Measurements from ENCODE around the gene KRT6B.
"Not testable (repeated sequence)": the region's sequence is repeated elsewhere in the genome, so short reads cannot be mapped to it uniquely, and the experiment has no call there.

The KRT6B gene

GRCh38 chr12:52410589-52411248 is 41.2 kb downstream of the KRT6B start:
- not testable (repeated sequence) for DNase-seq

DNA sequence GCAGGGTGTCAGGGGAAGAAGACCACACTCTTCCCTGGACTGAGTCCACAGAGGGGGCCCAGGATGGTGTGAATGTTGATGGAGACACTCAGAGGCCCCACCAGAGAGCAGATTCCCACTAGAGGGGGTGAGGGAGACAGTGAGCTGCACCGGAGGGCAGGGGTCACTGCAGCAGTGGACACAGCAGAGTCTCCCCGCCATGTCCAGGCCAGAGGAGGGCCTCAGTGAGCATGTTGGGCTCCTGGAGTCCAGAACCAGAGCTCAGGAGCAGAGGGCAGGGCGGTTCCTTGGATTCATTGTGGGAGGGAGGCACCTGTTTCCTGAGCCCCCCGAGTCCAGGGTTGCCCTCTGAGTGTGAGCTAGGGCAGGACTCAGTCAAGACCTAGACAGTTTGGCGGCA is 44.0 kb downstream of the KRT6B start:
- DNase-seq: no peak

DNA sequence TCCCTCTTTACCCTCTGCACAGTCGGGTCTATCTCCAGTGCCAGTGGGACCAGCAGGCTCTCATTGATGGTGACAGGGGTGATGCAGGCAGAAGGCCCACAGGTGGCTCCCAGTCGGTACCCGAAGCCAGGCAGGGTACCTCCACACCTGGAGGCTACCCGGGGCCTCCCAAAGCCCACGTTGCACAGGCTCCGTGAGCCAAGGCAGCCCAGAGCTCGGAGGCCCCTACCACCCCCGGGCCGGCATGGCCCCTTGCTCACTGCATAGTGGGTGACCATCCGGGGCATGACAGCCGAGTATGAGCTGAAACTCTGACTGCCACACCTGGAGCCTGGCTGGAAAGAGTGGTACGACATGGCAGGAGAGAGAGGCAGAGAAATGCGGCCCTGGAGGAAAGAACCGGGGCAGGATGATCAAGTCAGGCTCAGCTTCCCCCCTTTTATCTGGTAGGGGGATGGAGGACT is 46.0 kb downstream of the KRT6B start, which contains the start of gene KRT82:
TSS of gene KRT82 (minus strand) at position 414 of the 464 bp plus-strand sequence. CDS start at position 356, 58 bp downstream.
- no peak for DNase-seq

GRCh38 chr12:52404951-52405350 is 47.0 kb downstream of the KRT6B start:
- no peak for DNase-seq

- no peak for DNase-seq
These were observed 48.4 kb downstream of the KRT6B start for GRCh38 chr12:52403561-52403960.

DNA sequence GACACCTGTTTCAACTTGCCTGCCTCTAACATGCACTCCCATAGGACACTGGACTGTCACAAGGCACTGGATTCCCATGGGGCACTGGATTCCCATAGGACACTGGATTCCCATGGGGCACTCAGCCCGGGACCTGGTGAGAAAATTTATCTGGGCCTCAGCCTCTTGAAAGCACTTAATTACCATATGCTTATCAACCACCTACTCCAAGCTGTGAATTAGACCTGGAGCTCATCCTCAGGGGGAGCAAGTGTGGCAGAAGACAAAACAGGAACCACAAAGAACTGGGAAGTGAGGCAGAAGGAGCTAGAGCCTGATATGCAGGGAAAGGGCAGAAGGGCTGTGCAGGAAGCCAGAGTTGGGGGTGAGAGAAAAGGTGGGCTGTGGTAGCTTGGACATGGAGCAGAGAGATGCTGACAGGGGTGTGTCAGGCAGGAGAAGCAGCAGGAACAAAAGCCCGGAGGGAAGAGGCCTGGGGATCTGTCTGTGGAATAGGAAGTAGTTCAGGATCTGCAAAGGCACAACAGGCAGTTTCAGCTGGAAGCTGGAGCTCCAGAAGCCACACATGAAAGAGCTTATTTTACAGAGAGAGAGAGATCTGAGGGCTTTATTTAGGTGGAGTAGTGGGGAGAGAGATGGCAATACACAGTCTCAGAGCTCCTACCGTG is 48.9 kb downstream of the KRT6B start:
- DNase-seq: no peak

GRCh38 chr12:52402377-52402776 is 49.6 kb downstream of the KRT6B start:
- DNase-seq: no peak

DNA sequence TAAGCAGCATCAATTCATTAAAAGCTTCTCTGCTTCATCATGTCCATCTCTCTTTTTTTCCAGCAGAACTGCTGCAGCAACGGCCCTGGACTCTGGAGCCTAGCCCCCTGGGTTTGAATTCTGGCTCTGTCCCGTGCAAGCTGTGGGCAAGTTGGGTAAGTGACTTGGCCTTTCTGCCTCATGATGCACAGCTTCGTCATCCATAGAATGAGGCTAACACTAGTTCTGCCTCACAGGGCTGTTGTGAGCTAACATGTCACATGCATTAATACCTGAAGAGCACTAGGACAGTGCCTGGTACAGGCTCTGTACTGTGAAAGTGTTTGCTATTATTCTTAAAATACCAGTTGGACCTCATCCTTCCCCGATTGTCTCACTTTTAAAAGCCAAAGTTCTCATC is 50.0 kb downstream of the KRT6B start:
- DNase-seq: no peak

GRCh38 chr12:52401526-52401925 is 50.4 kb downstream of the KRT6B start:
- DNase-seq: no peak

GRCh38 chr12:52400906-52401305 is 51.0 kb downstream of the KRT6B start:
- no peak for DNase-seq

- no peak for DNase-seq
These were observed 52.2 kb downstream of the KRT6B start for GRCh38 chr12:52399756-52400155.

- DNase-seq: no peak
These were observed 53.8 kb downstream of the KRT6B start for GRCh38 chr12:52398176-52398575.

DNA sequence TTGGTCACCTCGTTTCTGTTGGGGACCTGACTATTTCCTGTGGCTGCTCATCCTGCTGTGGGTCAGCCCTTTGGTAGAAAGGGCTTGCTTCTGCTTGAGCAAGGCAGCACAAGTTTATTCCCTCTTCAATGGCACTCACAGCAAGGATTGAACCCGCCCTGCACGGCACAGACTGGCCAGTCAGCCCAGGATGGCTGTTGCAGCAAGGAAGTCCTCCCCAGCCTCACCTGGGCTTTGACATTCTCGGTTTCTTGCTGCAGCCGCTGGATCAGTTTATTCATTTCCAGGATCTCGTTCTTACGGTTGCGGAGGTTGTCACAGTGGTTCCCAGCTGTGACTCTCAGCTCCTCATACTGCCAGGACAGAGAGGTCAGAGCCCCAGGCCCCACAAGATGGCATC is 55.3 kb downstream of the KRT6B start:
- DNase-seq: no peak
